ENCODE measurements around the gene APP. TPM values are rescaled to one million over a fixed set of nuclear protein-coding genes. Genes with fewer than 3 reads are reported as not detected.

The APP gene
- total and polyA plus RNA-seq, 10 of the 15 experiments (the other 5 are each of a cell fraction or from before 2014, with no cell fraction given), result 8.8 to 94.9 (median 51.0) TPM

- TF ChIP-seq PRDM15 (CRISPR knock-in tag; IDR thresholded peaks at IDR 0.05), result no peak
Measured at GRCh38 chr21:26089730-26090129, 80.8 kb downstream of the APP start (continued).

GRCh38 chr21:26087223-26087918 lies 83.2 kb downstream of the APP start:
- H3K79me2 ChIP-seq (ENCODE audit: control insufficient read depth, insufficient read depth, low read length), result no peaks in the 10 kb centered on the region
- no peaks in the 10 kb centered on the region for H4K20me1 ChIP-seq (ENCODE audit: control insufficient read depth, insufficient read depth)
- H3K27me3 ChIP-seq (replicated peaks in 1 of 2; ENCODE audit: control insufficient read depth in 2 of 2, insufficient read depth in 2 of 2, low read length in 1 of 2), result no peaks in the 10 kb centered on the region
- H3K9me3 ChIP-seq (replicated peaks; ENCODE audit: control insufficient read depth, insufficient read depth, low read length), result no peaks in the 10 kb centered on the region
- no peaks in the 10 kb centered on the region for H3K4me1 ChIP-seq (ENCODE audit: control insufficient read depth, insufficient read depth, low read length)
- RAD21 ChIA-PET (ENCODE audit: unreplicated experiment), result no interaction called here
- ATAC-seq (no peak), DNase-seq (ENCODE audit: low read depth, low spot score) (no peak), FAIRE-seq (peak; percentile 38)
- no peak overlapping the region for H2AFZ ChIP-seq (ENCODE audit: control insufficient read depth, low read depth, low read length)
- no peak overlapping the region for H3K4me2 ChIP-seq (ENCODE audit: control insufficient read depth, insufficient read depth)
- H3K27ac ChIP-seq (ENCODE audit: control insufficient read depth, insufficient read depth), result no peak overlapping the region
- BruUV-seq (replicated peaks), result no TSS peak
- WGBS (ENCODE audit: insufficient coverage, insufficient replicate concordance, low lambda C conversion rate, missing lambda C conversion rate), result 9% methylated on average over 4 of the region's 4 CpGs
- SMC1A ChIA-PET (ENCODE audit: uncharacterized antibody, unreplicated experiment), result no interaction called here
- H3K9ac ChIP-seq (ENCODE audit: control insufficient read depth, insufficient read depth, low read length), result no peak overlapping the region
- CTCF ChIA-PET, result no interaction called here
- intact Hi-C loops (cut with micrococcal nuclease; ENCODE audit: unreplicated experiment), result no loop called here
- no peaks in the 10 kb centered on the region for H3K36me3 ChIP-seq (ENCODE audit: control insufficient read depth in 2 of 2, insufficient read depth in 2 of 2, low read length in 1 of 2)
- POLR2A ChIA-PET, result no interaction called here
- in situ Hi-C loops (cut with MboI), result no loop called here
- no peak overlapping the region for H3K4me3 ChIP-seq
- TF ChIP-seq FOXK2 (IDR thresholded peaks at IDR 0.05), result no peak
- TF ChIP-seq SKIL (IDR thresholded peaks at IDR 0.05; ENCODE audit: low read depth, poor library complexity, severe bottlenecking), result no peak
- no peak for TF ChIP-seq ATF2 (IDR thresholded peaks at IDR 0.05; ENCODE audit: low read length)
- no peak for TF ChIP-seq ZBTB33 (IDR thresholded peaks at IDR 0.05)
- TF ChIP-seq ZNF622 (IDR thresholded peaks at IDR 0.05), result no peak
- TF ChIP-seq ZBTB4 (CRISPR knock-in tag; IDR thresholded peaks at IDR 0.05), result no peak
- no peak for TF ChIP-seq PML (IDR thresholded peaks at IDR 0.05; ENCODE audit: low read length)
- TF ChIP-seq CHD4 (IDR thresholded peaks at IDR 0.05), result no peak

Data from GM12878 (cell line).